Liver (tissue), 9 donors: Measurements from ENCODE around the gene KLLN. TPM values are rescaled to one million over a fixed set of nuclear protein-coding genes. Genes with fewer than 3 reads are reported as not detected.
A peak's percentile ranks its signal among the peaks of the same experiment; 100 is the strongest.

ENCODE experiments used
- DNase-seq: peaks from one replicate; pipeline ENCODE4 v3.0.0-alpha.2; 2017; ENCODE audit warnings: low spot score
- H3K27ac ChIP-seq, 2 donors: one replicate each; pipeline ENCODE4 v1.7.0; 2013; ENCODE audit warnings: inconsistent platforms in 2 of 2, low read length in 2 of 2, control low read depth in 1 of 2, low read depth in 1 of 2, mild to moderate bottlenecking in 1 of 2
- H3K27me3 ChIP-seq, 4 donors: one replicate each; pipeline versions ENCODE4 v1.6.1 to v1.7.0; 2013; ENCODE audit warnings: low read length in 3 of 4, inconsistent platforms in 1 of 4, mild to moderate bottlenecking in 1 of 4, moderate library complexity in 1 of 4; ENCODE audit not compliant: control insufficient read depth in 4 of 4, insufficient read depth in 4 of 4
- H3K36me3 ChIP-seq, 4 donors: one replicate each; pipeline versions ENCODE4 v1.6.1 to v1.7.0; 2013; ENCODE audit warnings: low read length in 3 of 4, mild to moderate bottlenecking in 3 of 4, low read depth in 1 of 4, moderate library complexity in 1 of 4; ENCODE audit not compliant: control insufficient read depth in 4 of 4, insufficient read depth in 3 of 4
- H3K4me1 ChIP-seq, 4 donors: one replicate each; pipeline versions ENCODE4 v1.6.1 to v1.7.0; 2013; ENCODE audit warnings: low read length in 3 of 4, mild to moderate bottlenecking in 3 of 4, moderate library complexity in 1 of 4; ENCODE audit not compliant: control insufficient read depth in 4 of 4, insufficient read depth in 4 of 4
- H3K4me3 ChIP-seq, 3 donors: one replicate each; pipeline versions ENCODE4 v1.6.1 to v1.7.0; 2013; ENCODE audit warnings: low read length in 3 of 3, control low read depth in 1 of 3, low read depth in 1 of 3, mild to moderate bottlenecking in 1 of 3
- H3K9ac ChIP-seq, 2 donors: one replicate each; pipeline ENCODE4 v1.7.0; 2013; ENCODE audit warnings: low read length in 2 of 2, mild to moderate bottlenecking in 2 of 2, moderate library complexity in 2 of 2, control low read depth in 1 of 2, low read depth in 1 of 2
- H3K9me3 ChIP-seq, 4 donors: one replicate each; pipeline versions ENCODE4 v1.6.1 to v1.7.0; 2013; ENCODE audit warnings: low read length in 3 of 4; ENCODE audit not compliant: control insufficient read depth in 4 of 4
- ATF3 ChIP-seq: IDR thresholded peaks from 2 replicates; pipeline ENCODE4 v1.6.1; 2016; ENCODE audit warnings: antibody characterized with exemption
- CTCF ChIP-seq: fragments of 150-350 bp; IDR thresholded peaks from 2 replicates; pipeline ENCODE4 v1.5.1; 2017; ENCODE audit warnings: improper control_type of control experiment, low read depth, low read length; ENCODE audit not compliant: missing input control
- EGR1 ChIP-seq, 2 donors: IDR thresholded peaks; 2 replicates each; pipeline ENCODE4 v1.6.1; 2016 to 2018; ENCODE audit warnings: antibody characterized with exemption in 2 of 2, low read depth in 2 of 2
- FOXA1 ChIP-seq: IDR thresholded peaks from 2 replicates; pipeline ENCODE4 v1.6.1; 2016; ENCODE audit warnings: antibody characterized with exemption
- FOXA2 ChIP-seq: IDR thresholded peaks from 2 replicates; pipeline ENCODE4 v1.6.1; 2016; ENCODE audit warnings: antibody characterized with exemption
- GABPA ChIP-seq, 2 donors: IDR thresholded peaks in 1 of 2; conservative IDR thresholded peaks in 1 of 2; 2 replicates each; pipeline ENCODE4 v1.6.1; 2016; ENCODE audit warnings: antibody characterized with exemption in 2 of 2, mild to moderate bottlenecking in 1 of 2, moderate library complexity in 1 of 2
- HNF4G ChIP-seq: IDR thresholded peaks from 2 replicates; pipeline ENCODE4 v1.6.1; 2016; ENCODE audit warnings: antibody characterized with exemption
- JUND ChIP-seq, 2 donors: IDR thresholded peaks; 2 replicates each; pipeline ENCODE4 v1.6.1; 2016; ENCODE audit warnings: antibody characterized with exemption in 2 of 2
- NR2F2 ChIP-seq: IDR thresholded peaks from 2 replicates; pipeline ENCODE4 v1.6.1; 2016; ENCODE audit warnings: antibody characterized with exemption
- RAD21 ChIP-seq, 2 donors: IDR thresholded peaks; 2 replicates each; pipeline ENCODE4 v1.6.1; 2016; ENCODE audit warnings: antibody characterized with exemption in 2 of 2, mild to moderate bottlenecking in 2 of 2
- RXRA ChIP-seq, 2 donors: IDR thresholded peaks; 2 replicates each; pipeline ENCODE4 v1.6.1; 2017 to 2018; ENCODE audit warnings: antibody characterized with exemption in 2 of 2, mild to moderate bottlenecking in 1 of 2
- SP1 ChIP-seq: IDR thresholded peaks from 2 replicates; pipeline ENCODE4 v1.6.1; 2018; ENCODE audit warnings: antibody characterized with exemption, mild to moderate bottlenecking
- TAF1 ChIP-seq: conservative IDR thresholded peaks from 2 replicates; pipeline ENCODE4 v1.6.1; 2016; ENCODE audit warnings: antibody characterized with exemption, mild to moderate bottlenecking
- YY1 ChIP-seq: IDR thresholded peaks from 2 replicates; pipeline ENCODE4 v1.6.1; 2016; ENCODE audit warnings: antibody characterized with exemption, mild to moderate bottlenecking
- whole genome bisulfite sequencing: extraction: QIAGEN DNeasy Blood & Tissue Kit; methylation state at CpG from one replicate; pipeline ENCODE4 v1.1.7; 2013; 5-methylcytosine and 5-hydroxymethylcytosine counted together
- polyA plus RNA-seq, 2 donors: library from polyadenylated mRNA; stranded (reverse) in 1 of 2; unstranded in 1 of 2; fragments of 200-250 nt in 1 of 2; fragments of >200 nt in 1 of 2; fragmentation: Nextera tagmentation in 1 of 2; extraction: Ambion mirVana in 1 of 2; gene quantifications; one replicate each; pipeline versions ENCODE4 v1.2.1 to v1.2.3, GENCODE V29; 2013 to 2015
- total RNA-seq, 2 donors: library from RNA; depleted of rRNA; stranded (reverse); fragments of >200 nt; gene quantifications; one replicate each; pipeline ENCODE4 v1.2.3, GENCODE V29; 2014
- TF ChIP-seq, protein P1 (sequence below): IDR thresholded peaks from 2 replicates; pipeline ENCODE4 v1.6.1; 2016; ENCODE audit warnings: antibody characterized with exemption
- TF ChIP-seq, protein P2 (sequence below): IDR thresholded peaks from 2 replicates; pipeline ENCODE4 v1.6.1; 2016; ENCODE audit warnings: antibody characterized with exemption
- donor health status: healthy.
- donor health status: healthy.
- donor health status: healthy.
- donor health status: healthy.
- donor health status: healthy.

Gene KLLN
- total and polyA plus RNA-seq, 4 donors, result 0.17 to 0.42 (median 0.24) TPM

- peaks cover 6 to 32% (median 16%) of the 10 kb centered on the region in 4 donors for H3K4me1 ChIP-seq
- H3K9me3 ChIP-seq, result no peaks in the 10 kb centered on the region
- no peaks in the 10 kb centered on the region for H3K27me3 ChIP-seq
- H3K27ac ChIP-seq, result peak overlapping the region; percentile 92 to 99
- TF ChIP-seq, protein P1, sequence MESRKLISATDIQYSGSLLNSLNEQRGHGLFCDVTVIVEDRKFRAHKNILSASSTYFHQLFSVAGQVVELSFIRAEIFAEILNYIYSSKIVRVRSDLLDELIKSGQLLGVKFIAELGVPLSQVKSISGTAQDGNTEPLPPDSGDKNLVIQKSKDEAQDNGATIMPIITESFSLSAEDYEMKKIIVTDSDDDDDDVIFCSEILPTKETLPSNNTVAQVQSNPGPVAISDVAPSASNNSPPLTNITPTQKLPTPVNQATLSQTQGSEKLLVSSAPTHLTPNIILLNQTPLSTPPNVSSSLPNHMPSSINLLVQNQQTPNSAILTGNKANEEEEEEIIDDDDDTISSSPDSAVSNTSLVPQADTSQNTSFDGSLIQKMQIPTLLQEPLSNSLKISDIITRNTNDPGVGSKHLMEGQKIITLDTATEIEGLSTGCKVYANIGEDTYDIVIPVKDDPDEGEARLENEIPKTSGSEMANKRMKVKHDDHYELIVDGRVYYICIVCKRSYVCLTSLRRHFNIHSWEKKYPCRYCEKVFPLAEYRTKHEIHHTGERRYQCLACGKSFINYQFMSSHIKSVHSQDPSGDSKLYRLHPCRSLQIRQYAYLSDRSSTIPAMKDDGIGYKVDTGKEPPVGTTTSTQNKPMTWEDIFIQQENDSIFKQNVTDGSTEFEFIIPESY, result no peak
- no peak for TF ChIP-seq NR2F2
- no peak for TF ChIP-seq FOXA1
- no peak for TF ChIP-seq GABPA (IDR thresholded peaks at IDR 0.05 in 1 of 2, conservative IDR thresholded peaks at IDR 0.05 in 1 of 2)
- TF ChIP-seq YY1, result no peak
- no peak for TF ChIP-seq FOXA2
- peak overlapping the region; percentile 90 to 98 for H3K9ac ChIP-seq
- DNase-seq, result no peak
- H3K36me3 ChIP-seq, result no peaks in the 10 kb centered on the region
- peak overlapping the region; percentile 70 to 75 (median 75) for H3K4me3 ChIP-seq
- 2% methylated on average over 3 of the region's 3 CpGs for WGBS
Measured at GRCh38 chr10:87866412-87866974, 3.2 kb upstream of the KLLN start.

GRCh38 chr10:87865241-87865881 is 2.0 kb upstream of the KLLN start:
- 2% methylated on average over 4 of the region's 4 CpGs for WGBS
- H3K4me3 ChIP-seq, result peak overlapping the region; percentile 70 to 75 (median 75)
- TF ChIP-seq HNF4G (no peak), RAD21 (IDR thresholded peaks at IDR 0.05) (no peak), RXRA (IDR thresholded peaks at IDR 0.05) (no peak), CTCF (no peak), JUND (IDR thresholded peaks at IDR 0.05) (no peak), EGR1 (IDR thresholded peaks at IDR 0.05; ENCODE audit: low read depth in 2 of 2) (no peak), GABPA (IDR thresholded peaks at IDR 0.05 in 1 of 2, conservative IDR thresholded peaks at IDR 0.05 in 1 of 2) (no peak), FOXA1 (no peak), TAF1 (no peak), SP1 (no peak), NR2F2 (no peak), FOXA2 (no peak), ATF3 (no peak)
- TF ChIP-seq, protein P2, sequence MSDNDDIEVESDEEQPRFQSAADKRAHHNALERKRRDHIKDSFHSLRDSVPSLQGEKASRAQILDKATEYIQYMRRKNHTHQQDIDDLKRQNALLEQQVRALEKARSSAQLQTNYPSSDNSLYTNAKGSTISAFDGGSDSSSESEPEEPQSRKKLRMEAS, result no peak
- H3K36me3 ChIP-seq, result no peaks in the 10 kb centered on the region
- peak overlapping the region; percentile 92 to 99 for H3K27ac ChIP-seq
- peaks cover 1 to 32% (median 20%) of the 10 kb centered on the region in 4 donors for H3K4me1 ChIP-seq
- DNase-seq, result no peak
- no peaks in the 10 kb centered on the region for H3K27me3 ChIP-seq
- H3K9ac ChIP-seq, result peak overlapping the region; percentile 90 to 98
- no peaks in the 10 kb centered on the region for H3K9me3 ChIP-seq
